Lower leg skin (tissue), 4 donors: Measurements from ENCODE around the gene C12orf76. TPM values are rescaled to one million over a fixed set of nuclear protein-coding genes. Genes with fewer than 3 reads are reported as not detected.
"Not testable (repeated sequence)": the region's sequence is repeated elsewhere in the genome, so short reads cannot be mapped to it uniquely, and the experiment has no call there.

Source experiments
- DNase-seq, 2 donors: peaks; one replicate each; pipeline ENCODE4 v3.0.0-alpha.2; 2019; ENCODE audit warnings: low spot score in 2 of 2
- H3K4me3 ChIP-seq: fragments of 200-600 bp; sonication (generic); 2 replicates; pipeline ENCODE4 v1.5.1; 2017; ENCODE audit warnings: mild to moderate bottlenecking, low read depth; ENCODE audit not compliant: poor library complexity, severe bottlenecking
- POLR2A ChIP-seq, 2 donors: fragments of 450-650 bp; IDR thresholded peaks; one replicate each; pipeline ENCODE4 v1.6.1; 2016 to 2017; ENCODE audit warnings: antibody characterized with exemption in 2 of 2, mild to moderate bottlenecking in 1 of 2, moderate library complexity in 1 of 2
- WGBS, 2 donors: methylation state at CpG; one replicate each; pipeline ENCODE4 v1.1.5; 2018; 5-methylcytosine and 5-hydroxymethylcytosine counted together
- intact Hi-C: fragments of 100-400 bp; cut with DNase I; formaldehyde crosslinking; loops from one replicate; pipeline ENCODE4 v1.15.0; 2023; ENCODE audit warnings: low total_unique reads
- total RNA-seq, 4 donors: library from RNA; depleted of rRNA; stranded (reverse); fragments of >200 nt; gene quantifications; one replicate each; pipeline ENCODE4 v1.1.0, GENCODE V29; 2016
- TF ChIP-seq, protein P1 (sequence below), 3 donors: fragments of 450-650 bp; IDR thresholded peaks; one replicate each; pipeline ENCODE4 v1.5.1; 2016; ENCODE audit warnings: antibody characterized with exemption in 3 of 3, mild to moderate bottlenecking in 3 of 3, moderate library complexity in 2 of 3

C12orf76 gene, protein sequence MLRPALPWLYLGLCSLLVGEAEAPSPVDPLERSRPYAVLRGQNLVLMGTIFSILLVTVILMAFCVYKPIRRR
- total RNA-seq, result 1 to 10 TPM; 4.2 to 10.0 (median 8.8) TPM

DNA sequence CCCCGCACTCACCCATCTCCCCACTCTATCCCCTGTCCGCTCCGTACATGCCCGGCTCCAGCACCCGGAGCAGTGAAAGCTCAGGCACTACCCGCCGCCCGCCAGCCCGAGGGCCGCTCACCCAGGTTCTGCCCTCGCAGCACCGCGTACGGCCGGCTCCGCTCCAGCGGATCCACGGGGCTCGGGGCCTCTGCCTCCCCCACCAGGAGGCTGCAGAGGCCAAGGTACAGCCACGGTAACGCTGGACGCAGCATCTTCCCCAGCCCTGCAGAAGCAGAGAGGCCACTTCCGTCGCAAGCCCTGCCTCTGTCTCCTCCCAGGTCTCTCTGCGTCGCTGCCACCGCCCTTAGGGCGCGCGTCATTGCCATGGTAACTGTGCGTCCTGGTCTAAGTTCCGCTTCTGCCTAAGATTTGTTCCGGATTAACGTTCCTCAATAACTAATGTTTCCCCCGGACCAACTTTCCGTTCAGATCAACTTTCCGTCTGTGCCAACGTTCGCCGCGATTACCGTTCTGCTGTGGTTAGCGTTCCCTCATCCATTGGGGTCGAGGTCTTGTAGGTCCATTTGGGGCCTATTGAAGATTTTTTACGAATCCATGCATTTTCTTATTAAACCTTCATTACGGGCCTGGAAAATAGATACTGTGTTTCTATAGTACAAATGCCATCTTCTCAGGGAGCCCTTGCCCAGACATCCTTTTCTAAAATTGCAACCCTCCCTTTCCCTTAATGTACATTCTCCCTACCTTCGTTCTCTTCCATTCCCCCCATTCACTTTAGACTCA is at the start of gene C12orf76:
C12orf76 (minus strand) TSS at position 281 of the 786 bp plus-strand sequence; CDS start at position 254, 27 bp downstream.
- TF ChIP-seq POLR2A (IDR thresholded peaks at IDR 0.05), result no peak
- TF ChIP-seq, protein P1, sequence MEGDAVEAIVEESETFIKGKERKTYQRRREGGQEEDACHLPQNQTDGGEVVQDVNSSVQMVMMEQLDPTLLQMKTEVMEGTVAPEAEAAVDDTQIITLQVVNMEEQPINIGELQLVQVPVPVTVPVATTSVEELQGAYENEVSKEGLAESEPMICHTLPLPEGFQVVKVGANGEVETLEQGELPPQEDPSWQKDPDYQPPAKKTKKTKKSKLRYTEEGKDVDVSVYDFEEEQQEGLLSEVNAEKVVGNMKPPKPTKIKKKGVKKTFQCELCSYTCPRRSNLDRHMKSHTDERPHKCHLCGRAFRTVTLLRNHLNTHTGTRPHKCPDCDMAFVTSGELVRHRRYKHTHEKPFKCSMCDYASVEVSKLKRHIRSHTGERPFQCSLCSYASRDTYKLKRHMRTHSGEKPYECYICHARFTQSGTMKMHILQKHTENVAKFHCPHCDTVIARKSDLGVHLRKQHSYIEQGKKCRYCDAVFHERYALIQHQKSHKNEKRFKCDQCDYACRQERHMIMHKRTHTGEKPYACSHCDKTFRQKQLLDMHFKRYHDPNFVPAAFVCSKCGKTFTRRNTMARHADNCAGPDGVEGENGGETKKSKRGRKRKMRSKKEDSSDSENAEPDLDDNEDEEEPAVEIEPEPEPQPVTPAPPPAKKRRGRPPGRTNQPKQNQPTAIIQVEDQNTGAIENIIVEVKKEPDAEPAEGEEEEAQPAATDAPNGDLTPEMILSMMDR (IDR thresholded peaks at IDR 0.05), result no peak
- peak within 1 kb of the TSS; percentile 70 for H3K4me3 ChIP-seq
- WGBS, 2 donors, result 2% methylated on average over 42 to 46 of the region's 47 CpGs
- DNase-seq, result peak; percentile 93 to 97
- intact Hi-C loops, result no loop called here

DNA sequence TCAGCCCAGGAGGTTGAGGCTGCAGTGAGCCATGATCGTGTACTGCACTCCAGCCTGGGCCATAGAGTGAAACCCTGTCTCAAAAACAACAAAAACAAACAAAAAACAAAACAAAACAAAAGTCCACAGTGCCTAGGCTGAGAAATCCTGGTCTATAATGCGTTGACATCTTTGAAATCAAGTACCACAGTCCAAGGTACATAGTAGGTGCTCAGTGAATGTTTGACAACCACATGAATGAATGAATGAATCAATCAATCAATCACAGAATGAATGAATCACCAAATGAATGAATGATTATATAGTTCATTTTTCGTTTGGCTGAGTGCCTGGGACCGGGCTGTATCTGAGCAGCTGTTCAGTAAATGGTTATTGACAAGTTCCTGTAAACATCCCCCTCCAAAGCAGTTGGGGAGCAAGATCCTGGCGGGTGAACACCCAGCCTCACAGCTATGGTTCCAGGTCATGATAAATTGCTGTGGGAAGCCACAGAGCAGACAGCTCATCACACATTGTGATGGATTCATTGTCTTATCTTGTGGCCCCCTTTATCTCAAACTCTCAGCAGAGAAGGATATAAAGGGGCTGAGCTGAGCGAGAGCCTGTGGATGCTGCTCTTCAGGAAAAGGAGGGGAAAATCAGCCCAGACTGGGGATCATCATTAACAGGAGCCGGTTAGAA is 45.4 kb upstream of the C12orf76 start:
- intact Hi-C loops, result no loop called here
- H3K4me3 ChIP-seq, result no peak overlapping the region
- no peak for DNase-seq
- TF ChIP-seq, protein P1 (IDR thresholded peaks at IDR 0.05), result no peak
- no peak for TF ChIP-seq POLR2A (IDR thresholded peaks at IDR 0.05)
- 52 to 62% methylated on average over 7 of the region's 7 CpGs for WGBS, 2 donors

DNA sequence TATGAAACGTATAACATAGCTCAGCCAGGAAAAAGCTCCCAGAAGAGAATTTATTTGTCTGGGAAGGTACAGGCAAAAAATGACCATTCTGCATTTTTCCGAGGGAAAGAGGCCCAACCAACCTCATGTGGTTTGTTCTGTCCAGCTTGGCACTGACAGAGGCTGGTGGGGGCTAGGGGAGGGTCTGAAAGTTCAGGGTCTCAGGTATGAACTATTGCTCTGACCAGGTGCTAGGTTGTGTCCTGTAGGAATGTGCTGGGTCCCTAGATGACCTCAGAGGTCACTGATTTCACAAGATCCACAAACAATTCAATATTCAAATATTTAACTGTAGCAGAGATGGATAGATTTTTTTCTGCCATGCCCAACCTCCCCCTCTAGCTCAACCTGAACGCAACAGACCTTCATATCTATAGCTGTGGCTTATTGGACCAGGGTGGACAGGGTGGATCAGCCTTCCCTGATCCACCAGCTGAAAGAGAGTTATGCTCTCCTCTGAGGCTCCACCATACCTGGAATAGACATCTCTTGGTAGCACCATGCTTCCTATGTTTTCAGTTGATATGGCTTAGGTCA is 42.9 kb upstream of the C12orf76 start:
- intact Hi-C loops, result no loop called here
- 77 to 87% methylated on average over 3 of the region's 3 CpGs for WGBS, 2 donors
- no peak overlapping the region for H3K4me3 ChIP-seq
- no peak for TF ChIP-seq POLR2A (IDR thresholded peaks at IDR 0.05)
- TF ChIP-seq, protein P1 (IDR thresholded peaks at IDR 0.05), result no peak
- no peak for DNase-seq

DNA sequence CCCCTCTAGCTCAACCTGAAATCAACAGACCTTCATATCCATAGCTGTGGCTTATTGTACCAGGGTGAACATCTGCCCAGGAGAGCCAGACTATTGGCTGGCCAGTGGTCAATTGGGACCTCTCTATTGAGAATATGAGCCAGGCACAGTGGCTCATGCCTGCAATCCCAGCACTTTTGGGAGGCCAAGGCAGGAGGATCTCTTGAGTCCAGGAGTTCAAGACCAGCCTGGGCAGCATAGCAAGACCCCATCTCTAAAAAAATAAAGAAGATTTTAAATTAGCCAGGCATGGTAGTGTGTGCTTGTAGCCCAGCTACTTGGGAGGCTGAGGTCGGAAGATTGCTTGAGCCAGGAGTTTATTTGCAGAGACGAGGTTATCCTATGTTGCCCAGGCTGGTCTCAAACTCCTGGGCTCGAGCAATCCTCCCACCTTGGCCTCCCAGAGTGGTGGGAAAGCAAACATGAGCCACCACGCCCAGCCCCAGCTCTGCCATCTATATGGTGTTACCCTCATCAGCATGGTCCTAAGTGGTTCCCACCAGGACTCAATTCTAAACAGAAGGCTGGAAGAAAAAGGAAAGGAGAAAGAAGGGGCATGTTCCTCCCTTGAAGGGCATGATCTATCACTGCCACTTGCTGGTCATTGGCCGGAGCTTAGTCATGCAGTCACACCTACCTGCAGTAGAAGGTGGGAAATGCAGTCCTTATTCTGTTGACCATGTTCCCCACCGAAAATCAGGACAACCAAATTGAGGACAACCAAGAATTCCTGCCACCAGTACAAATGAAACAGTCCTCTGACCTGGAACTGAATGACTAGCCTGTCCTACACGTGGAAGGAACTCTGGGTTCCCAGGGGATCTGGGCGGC is 42.2 kb upstream of the C12orf76 start:
- TF ChIP-seq POLR2A (IDR thresholded peaks at IDR 0.05), result no peak
- TF ChIP-seq, protein P1 (IDR thresholded peaks at IDR 0.05), result no peak
- WGBS, 2 donors, result 81% methylated on average over 8 of the region's 8 CpGs
- DNase-seq, result no peak
- intact Hi-C loops, result no loop called here
- H3K4me3 ChIP-seq, result no peak overlapping the region

DNA sequence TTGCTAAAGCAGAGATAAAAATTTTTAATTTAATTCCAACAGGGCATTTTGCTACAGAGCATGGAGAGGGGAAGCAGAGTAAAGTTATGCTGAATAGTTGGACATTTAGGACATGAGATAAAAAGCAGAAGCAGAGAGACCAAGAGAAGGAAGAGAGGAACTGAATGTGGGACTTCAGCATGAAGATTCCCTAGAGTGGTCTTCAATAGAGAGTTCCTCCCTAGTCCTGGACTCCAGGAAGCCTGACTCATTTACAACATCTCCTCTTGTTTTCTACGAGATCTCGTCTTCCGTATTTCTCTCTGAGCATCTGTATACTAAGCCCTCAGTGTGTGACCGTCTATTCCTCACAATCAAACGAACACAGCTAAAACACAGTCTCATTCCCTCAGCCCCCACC is 40.6 kb upstream of the C12orf76 start:
- WGBS, 2 donors, result 82 to 85% methylated on average over 5 of the region's 5 CpGs

DNA sequence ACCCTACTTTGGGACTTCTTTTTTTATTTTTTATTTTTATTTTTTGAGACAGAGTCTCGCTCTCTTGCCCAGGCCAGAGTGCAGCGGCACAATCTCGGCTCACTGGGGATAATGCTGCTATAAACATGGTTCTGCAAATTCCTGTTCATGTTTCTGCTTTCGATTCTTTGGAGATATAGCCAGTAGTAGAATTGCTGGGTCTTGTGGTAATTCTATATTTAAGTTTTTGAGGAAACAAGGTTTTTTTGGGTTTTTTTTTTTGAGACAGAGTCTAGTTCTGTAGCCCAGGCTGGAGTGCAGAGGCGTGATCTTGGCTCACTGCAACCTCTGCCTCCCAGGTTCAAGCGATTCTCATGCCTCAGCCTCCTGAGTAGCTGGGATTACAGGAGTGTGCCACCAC is 39.9 kb upstream of the C12orf76 start:
- DNase-seq, intact Hi-C loops, H3K4me3 ChIP-seq: not testable (repeated sequence)
- WGBS, 2 donors, result 90 to 93% methylated on average over 6 of the region's 6 CpGs

More for the DNA sequence above, 40.6 kb upstream of the C12orf76 start:
- TF ChIP-seq POLR2A (IDR thresholded peaks at IDR 0.05), result no peak
- TF ChIP-seq, protein P1 (IDR thresholded peaks at IDR 0.05), result no peak
- H3K4me3 ChIP-seq, result no peak overlapping the region
- no peak for DNase-seq
- intact Hi-C loops, result no loop called here
